Measurements from ENCODE around the gene CA7.
A peak's percentile ranks its signal among the peaks of the same experiment; 100 is the strongest.

Gene CA7

GRCh38 chr16:66872943-66873684, 28.9 kb downstream of the CA7 start:
- DNase-seq (ENCODE audit: low read depth in 4 of 4, low spot score in 1 of 4) = peak; percentile 78 to 91 (median 82)

DNA sequence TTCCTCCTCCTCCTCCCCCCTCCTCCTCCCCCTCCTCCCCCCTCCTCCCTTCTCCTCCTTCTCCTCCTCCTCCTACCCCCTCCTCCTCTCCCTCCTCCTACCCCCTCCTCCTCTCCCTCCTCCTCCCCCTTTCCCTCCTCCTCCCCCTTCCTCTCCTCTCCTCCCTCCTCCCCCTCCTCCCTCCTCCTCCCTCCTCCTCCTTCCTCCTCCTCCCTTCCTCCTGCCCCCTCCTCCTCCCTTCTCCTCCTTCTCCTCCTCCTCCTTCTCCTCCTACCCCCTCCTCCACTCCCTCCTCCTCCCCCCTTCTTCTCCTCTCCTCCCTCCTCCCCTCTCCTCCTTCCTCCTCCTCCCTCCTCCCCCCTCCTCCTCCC, 29.5 kb downstream of the CA7 start:
- DNase-seq (ENCODE audit: low read depth in 4 of 4, low spot score in 1 of 4) = no peak

DNA sequence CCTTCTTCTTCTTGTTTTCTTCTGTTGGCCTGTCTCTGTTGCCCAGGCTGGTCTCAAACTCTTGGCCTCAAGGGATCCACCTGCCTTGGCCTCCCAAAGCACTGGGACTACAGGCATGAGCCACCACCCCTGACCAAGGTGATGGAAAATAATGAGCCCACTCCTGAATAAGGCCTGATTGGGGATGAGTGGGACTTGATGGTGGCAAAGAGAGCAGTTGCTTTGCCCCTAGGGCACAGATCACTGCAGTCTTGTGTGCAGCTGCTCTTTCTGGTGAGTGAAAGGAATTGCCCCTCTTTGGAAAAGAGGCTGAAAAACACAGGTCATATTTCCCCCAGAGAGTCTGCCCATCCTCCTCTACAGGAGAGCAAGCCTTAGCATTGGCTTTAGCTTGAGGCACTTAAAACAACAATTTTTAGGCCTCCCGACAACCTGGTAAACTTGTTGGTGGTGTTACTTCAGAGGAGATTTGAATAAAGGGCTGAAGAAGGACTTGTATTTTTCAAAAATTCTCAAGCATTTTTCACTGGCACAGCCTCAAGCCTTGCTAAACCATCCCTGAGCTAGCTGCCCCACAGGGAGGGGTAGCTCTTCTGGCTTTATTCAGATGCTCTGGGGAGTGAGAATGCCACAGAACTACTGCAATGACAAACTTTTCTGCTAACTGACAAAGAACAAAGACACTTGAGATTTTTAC, 30.0 kb downstream of the CA7 start:
- no peak for DNase-seq (ENCODE audit: low read depth in 4 of 4, low spot score in 1 of 4)

- DNase-seq (ENCODE audit: low read depth in 4 of 4, low spot score in 1 of 4) = peak in 2 of 4 experiments; percentile 43 to 69
These were observed 33.9 kb downstream of the CA7 start for GRCh38 chr16:66878067-66878466.

DNA sequence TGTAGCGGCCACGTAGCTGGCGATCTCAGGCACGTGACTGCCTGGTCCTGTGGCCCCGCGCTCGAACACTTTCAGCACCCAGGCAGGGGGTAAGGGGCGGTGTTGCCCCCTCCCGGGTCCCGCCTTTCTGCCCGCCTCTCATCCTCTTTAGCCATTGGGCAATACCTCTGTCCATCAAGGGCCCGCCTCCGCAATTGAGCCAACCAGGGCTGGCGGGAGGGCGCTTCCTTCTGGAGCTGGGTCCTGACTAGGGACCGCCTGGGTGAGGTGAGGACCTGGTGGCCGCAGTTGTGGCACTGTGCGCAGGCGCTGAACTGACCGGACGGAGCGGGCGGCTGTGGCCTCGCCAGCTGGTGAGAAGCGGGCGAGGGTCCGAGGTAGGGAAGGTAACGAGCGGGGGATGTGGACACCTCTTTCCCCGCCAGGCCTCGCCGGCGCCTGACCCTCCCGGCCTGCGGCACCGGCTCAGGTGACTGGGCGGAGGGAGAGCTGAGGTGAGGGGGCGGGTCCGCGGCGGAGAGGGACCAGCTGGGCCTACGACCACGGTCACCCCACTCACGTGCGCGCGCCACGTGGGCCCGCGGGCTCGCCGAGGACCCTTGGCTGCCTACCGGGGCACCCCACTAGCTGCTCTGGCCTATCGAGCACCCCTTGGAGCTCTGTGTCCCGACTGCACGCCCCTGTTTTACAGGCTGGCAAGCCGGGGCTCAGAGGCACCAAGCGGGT, 36.2 kb downstream of the CA7 start, which contains the start of gene PDP2:
TSS of gene PDP2 (plus strand) at position 228 of the 726 bp plus-strand sequence. CDS start 3,770 bp downstream, outside the sequence.
- peak; percentile 79 to 92 (median 85) for DNase-seq (ENCODE audit: low read depth in 4 of 4, low spot score in 1 of 4)

- DNase-seq (ENCODE audit: low read depth in 4 of 4, low spot score in 1 of 4) = no peak
These were observed 36.8 kb downstream of the CA7 start for GRCh38 chr16:66881014-66881417.

- no peak for DNase-seq (ENCODE audit: low read depth in 4 of 4, low spot score in 1 of 4)
These were observed 37.3 kb downstream of the CA7 start for GRCh38 chr16:66881560-66881959.

DNA sequence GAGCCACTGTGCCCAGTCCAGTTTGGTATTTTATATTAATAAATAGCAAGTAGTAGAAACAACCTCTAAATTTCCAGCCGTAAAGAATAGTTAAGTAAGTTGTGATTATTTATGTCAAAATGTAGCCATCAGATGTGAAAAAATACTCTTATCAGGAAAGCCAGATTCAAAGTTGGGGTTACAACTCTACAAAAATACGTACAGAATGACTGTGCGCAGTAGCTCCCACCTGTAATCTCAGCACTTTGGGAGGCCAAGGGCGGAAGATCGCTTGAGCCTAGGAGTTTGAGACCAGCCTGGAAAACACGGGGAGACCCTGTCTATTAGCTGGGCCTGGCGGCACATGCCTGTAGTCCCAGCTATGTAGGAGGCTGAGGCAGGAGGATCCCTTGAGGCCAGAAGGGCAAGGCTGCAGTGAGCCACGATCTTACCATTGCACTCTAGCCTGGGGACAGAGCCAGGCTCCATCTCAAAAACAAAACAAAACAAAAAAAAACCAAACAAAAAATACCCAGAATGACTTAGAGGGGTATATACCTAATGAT, 37.8 kb downstream of the CA7 start:
- no peak for DNase-seq (ENCODE audit: low read depth in 4 of 4, low spot score in 1 of 4)

- DNase-seq (ENCODE audit: low read depth in 4 of 4, low spot score in 1 of 4) = no peak
These were observed 38.5 kb downstream of the CA7 start for GRCh38 chr16:66882702-66883101.

DNA sequence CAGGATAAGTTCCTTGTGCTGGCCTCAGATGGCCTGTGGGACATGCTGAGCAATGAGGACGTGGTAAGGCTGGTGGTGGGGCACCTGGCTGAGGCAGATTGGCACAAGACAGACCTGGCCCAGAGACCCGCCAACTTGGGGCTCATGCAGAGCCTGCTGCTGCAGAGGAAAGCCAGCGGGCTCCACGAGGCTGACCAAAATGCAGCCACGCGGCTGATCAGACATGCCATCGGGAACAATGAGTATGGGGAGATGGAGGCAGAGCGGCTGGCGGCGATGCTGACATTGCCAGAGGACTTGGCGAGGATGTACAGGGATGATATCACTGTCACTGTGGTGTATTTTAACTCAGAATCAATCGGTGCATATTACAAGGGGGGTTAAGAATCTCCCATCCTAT, 41.3 kb downstream of the CA7 start:
- DNase-seq (ENCODE audit: low read depth in 4 of 4, low spot score in 1 of 4) = no peak

GRCh38 chr16:66886321-66886720, 42.1 kb downstream of the CA7 start:
- DNase-seq (ENCODE audit: low read depth in 4 of 4, low spot score in 1 of 4) = no peak

GRCh38 chr16:66886914-66887313, 42.7 kb downstream of the CA7 start:
- DNase-seq (ENCODE audit: low read depth in 4 of 4, low spot score in 1 of 4) = no peak

- no peak for DNase-seq (ENCODE audit: low read depth in 4 of 4, low spot score in 1 of 4)
These were observed 44.7 kb downstream of the CA7 start for GRCh38 chr16:66888647-66889615.

- no peak for DNase-seq (ENCODE audit: low read depth in 4 of 4, low spot score in 1 of 4)
These were observed 45.4 kb downstream of the CA7 start for GRCh38 chr16:66889622-66890021.

GRCh38 chr16:66890799-66891198, 46.6 kb downstream of the CA7 start:
- no peak for DNase-seq (ENCODE audit: low read depth in 4 of 4, low spot score in 1 of 4)

DNA sequence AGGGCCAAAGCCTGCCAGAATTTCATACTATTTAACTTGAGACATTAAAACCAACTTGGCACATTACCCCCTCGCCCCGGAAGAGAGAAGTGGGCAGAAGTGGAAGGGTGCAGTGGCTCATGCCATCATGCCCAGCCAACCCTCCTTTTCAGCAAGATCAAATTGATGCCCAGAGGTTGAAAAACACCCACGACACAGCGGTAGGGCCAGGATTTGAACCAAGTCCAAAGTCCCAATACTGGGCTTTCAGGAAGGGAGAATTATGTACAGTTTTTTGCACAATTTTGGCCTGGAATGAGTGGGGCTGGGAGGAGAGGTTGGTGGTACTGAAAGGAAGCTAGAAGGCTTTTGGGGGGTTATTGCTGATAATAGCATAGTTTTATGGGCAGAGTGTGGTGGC, 47.1 kb downstream of the CA7 start:
- no peak for DNase-seq (ENCODE audit: low read depth in 4 of 4, low spot score in 1 of 4)

- no peak for DNase-seq (ENCODE audit: low read depth in 4 of 4, low spot score in 1 of 4)
These were observed 47.6 kb downstream of the CA7 start for GRCh38 chr16:66891797-66892196.

GRCh38 chr16:66894055-66894454, 49.8 kb downstream of the CA7 start:
- no peak for DNase-seq (ENCODE audit: low read depth in 4 of 4, low spot score in 1 of 4)

- peak in 2 of 4 experiments; percentile 27 to 40 for DNase-seq (ENCODE audit: low read depth in 4 of 4, low spot score in 1 of 4)
These were observed 50.9 kb downstream of the CA7 start for GRCh38 chr16:66894948-66895688.

DNA sequence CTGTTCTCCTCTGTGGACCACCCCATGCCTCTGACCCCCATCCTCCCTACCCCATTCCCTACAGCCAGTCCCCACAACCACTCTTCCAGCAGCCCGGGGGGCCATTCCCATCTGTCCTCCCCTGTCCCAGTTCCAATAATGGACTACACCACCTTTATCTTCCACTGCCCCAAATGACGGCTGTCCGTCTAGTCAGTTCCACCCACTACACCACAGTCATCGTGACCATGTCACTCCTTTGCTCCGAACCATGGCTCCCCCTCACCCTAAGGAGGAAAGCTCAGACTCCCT, 51.4 kb downstream of the CA7 start:
- DNase-seq (ENCODE audit: low read depth in 4 of 4, low spot score in 1 of 4) = no peak

All from stimulated activated CD4-positive, alpha-beta T cell treated with anti-CD3 and anti-CD28 coated beads, Interleukin-1b, Interleukin-23, amount 100 ng/mL, for 24 hours (primary cell).